GM18505 (cell line): ENCODE measurements around the gene MCOLN2.

ENCODE experiments used
- ATAC-seq: cut with Tn5 transposase; IDR thresholded peaks from one replicate; pipeline ENCODE4 v1.9.1; 2021; ENCODE audit not compliant: unreplicated experiment
- POLR2A ChIP-seq: IDR thresholded peaks from 4 replicates; pipeline ENCODE4 v1.6.1; 2011; ENCODE audit warnings: borderline replicate concordance; ENCODE audit not compliant: insufficient read depth, insufficient read length; ENCODE audit errors: extremely low read depth

Gene MCOLN2

GRCh38 chr1:84888753-84889152, 108.2 kb downstream of the MCOLN2 start:
- TF ChIP-seq POLR2A, result no peak

GRCh38 chr1:84887261-84887934, 109.5 kb downstream of the MCOLN2 start:
- no peak for ATAC-seq
- TF ChIP-seq POLR2A, result no peak

More at GRCh38 chr1:84888753-84889152, 108.2 kb downstream of the MCOLN2 start:
- ATAC-seq, result no peak

- no peak for ATAC-seq
- TF ChIP-seq POLR2A, result no peak
These were observed 111.4 kb downstream of the MCOLN2 start for GRCh38 chr1:84885469-84885868.

- no peak for ATAC-seq
- TF ChIP-seq POLR2A, result no peak
These were observed 112.1 kb downstream of the MCOLN2 start for GRCh38 chr1:84884671-84885389.

- no peak for ATAC-seq
These were observed 113.6 kb downstream of the MCOLN2 start for GRCh38 chr1:84883286-84883685.

GRCh38 chr1:84877592-84877991, 119.3 kb downstream of the MCOLN2 start:
- no peak for TF ChIP-seq POLR2A
- ATAC-seq, result no peak

More at GRCh38 chr1:84883286-84883685, 113.6 kb downstream of the MCOLN2 start:
- no peak for TF ChIP-seq POLR2A

GRCh38 chr1:84876353-84876752, 120.6 kb downstream of the MCOLN2 start:
- TF ChIP-seq POLR2A, result no peak
- ATAC-seq, result no peak
